KMS-11 (cell line): Measurements from ENCODE around the gene XYLT2.

Source experiments
- H2AFZ ChIP-seq: fragments of 200-600 bp; sonication (generic); 2 replicates; pipeline ENCODE4 v1.6.1; 2016; ENCODE audit warnings: antibody characterized with exemption, mixed run types, low read depth
- H3K27ac ChIP-seq: fragments of 200-600 bp; sonication (generic); 2 replicates; pipeline ENCODE4 v1.6.1; 2016; ENCODE audit warnings: mild to moderate bottlenecking, mixed run types
- H3K27me3 ChIP-seq: fragments of 200-600 bp; sonication (generic); 2 replicates; pipeline ENCODE4 v1.6.1; 2017; ENCODE audit warnings: mild to moderate bottlenecking, low read depth, mixed run types, moderate library complexity; ENCODE audit not compliant: insufficient read depth
- H3K36me3 ChIP-seq: fragments of 200-600 bp; sonication (generic); 2 replicates; pipeline ENCODE4 v1.6.1; 2017; ENCODE audit warnings: mild to moderate bottlenecking, mixed run types; ENCODE audit not compliant: insufficient read depth
- H3K4me1 ChIP-seq: fragments of 200-600 bp; sonication (generic); 2 replicates; pipeline ENCODE4 v1.6.1; 2016; ENCODE audit warnings: mild to moderate bottlenecking, low read depth, mixed run types; ENCODE audit not compliant: poor library complexity, severe bottlenecking
- H3K4me2 ChIP-seq: fragments of 200-600 bp; sonication (generic); 2 replicates; pipeline ENCODE4 v1.7.0; 2016; ENCODE audit warnings: mild to moderate bottlenecking, mixed run types
- H3K4me3 ChIP-seq: fragments of 200-600 bp; sonication (generic); IDR thresholded peaks from 2 replicates; pipeline ENCODE4 v1.6.1; 2017; ENCODE audit warnings: low read depth, low read length, mixed read lengths; ENCODE audit not compliant: insufficient read depth
- H3K79me2 ChIP-seq: fragments of 200-600 bp; sonication (generic); 2 replicates; pipeline ENCODE4 v1.6.1; 2016; ENCODE audit warnings: low read depth, mixed run types; ENCODE audit not compliant: insufficient read depth
- H3K9ac ChIP-seq: fragments of 200-600 bp; sonication (generic); 2 replicates; pipeline ENCODE4 v1.6.1; 2016; ENCODE audit warnings: mild to moderate bottlenecking, mixed run types
- H4K20me1 ChIP-seq: fragments of 200-600 bp; sonication (generic); 2 replicates; pipeline ENCODE4 v1.6.1; 2016; ENCODE audit warnings: mild to moderate bottlenecking, mixed run types; ENCODE audit not compliant: insufficient read depth
- TF ChIP-seq, protein P1 (sequence below): fragments of 200-600 bp; sonication (generic); conservative IDR thresholded peaks from 2 replicates; pipeline ENCODE4 v1.6.1; 2017; ENCODE audit warnings: low read depth, mild to moderate bottlenecking, antibody characterized with exemption, low read length, moderate library complexity, mixed read lengths

Gene XYLT2

DNA sequence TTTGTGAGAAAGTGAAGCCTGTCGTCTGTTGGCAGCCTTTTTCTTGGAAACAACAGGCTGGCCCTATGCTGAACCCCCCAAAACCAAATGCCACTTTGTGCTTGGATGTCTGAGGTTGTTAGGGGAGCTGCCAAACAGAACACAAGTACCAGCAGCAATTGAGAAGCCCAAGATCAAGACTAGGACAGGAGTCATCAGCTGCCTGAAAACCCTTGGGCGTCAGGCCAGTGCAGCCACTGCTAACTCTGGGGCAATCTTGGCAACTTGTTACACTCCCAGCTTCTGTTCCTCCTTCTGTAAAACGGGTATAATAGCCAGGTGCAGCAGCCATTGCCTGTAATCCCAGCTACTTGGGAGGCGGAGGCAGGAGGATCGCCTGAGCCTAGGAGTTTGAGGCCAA, 60.7 kb downstream of the XYLT2 start:
- no peak overlapping the region for H2AFZ ChIP-seq
- no peaks in the 10 kb centered on the region for H3K36me3 ChIP-seq
- TF ChIP-seq, protein P1, sequence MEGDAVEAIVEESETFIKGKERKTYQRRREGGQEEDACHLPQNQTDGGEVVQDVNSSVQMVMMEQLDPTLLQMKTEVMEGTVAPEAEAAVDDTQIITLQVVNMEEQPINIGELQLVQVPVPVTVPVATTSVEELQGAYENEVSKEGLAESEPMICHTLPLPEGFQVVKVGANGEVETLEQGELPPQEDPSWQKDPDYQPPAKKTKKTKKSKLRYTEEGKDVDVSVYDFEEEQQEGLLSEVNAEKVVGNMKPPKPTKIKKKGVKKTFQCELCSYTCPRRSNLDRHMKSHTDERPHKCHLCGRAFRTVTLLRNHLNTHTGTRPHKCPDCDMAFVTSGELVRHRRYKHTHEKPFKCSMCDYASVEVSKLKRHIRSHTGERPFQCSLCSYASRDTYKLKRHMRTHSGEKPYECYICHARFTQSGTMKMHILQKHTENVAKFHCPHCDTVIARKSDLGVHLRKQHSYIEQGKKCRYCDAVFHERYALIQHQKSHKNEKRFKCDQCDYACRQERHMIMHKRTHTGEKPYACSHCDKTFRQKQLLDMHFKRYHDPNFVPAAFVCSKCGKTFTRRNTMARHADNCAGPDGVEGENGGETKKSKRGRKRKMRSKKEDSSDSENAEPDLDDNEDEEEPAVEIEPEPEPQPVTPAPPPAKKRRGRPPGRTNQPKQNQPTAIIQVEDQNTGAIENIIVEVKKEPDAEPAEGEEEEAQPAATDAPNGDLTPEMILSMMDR: no peak
- H3K4me3 ChIP-seq: no peak overlapping the region
- no peaks in the 10 kb centered on the region for H3K27me3 ChIP-seq
- no peaks in the 10 kb centered on the region for H4K20me1 ChIP-seq
- no peak overlapping the region for H3K9ac ChIP-seq
- H3K79me2 ChIP-seq: no peaks in the 10 kb centered on the region
- H3K4me2 ChIP-seq: no peak overlapping the region
- H3K4me1 ChIP-seq: no peaks in the 10 kb centered on the region
- H3K27ac ChIP-seq: no peak overlapping the region

DNA sequence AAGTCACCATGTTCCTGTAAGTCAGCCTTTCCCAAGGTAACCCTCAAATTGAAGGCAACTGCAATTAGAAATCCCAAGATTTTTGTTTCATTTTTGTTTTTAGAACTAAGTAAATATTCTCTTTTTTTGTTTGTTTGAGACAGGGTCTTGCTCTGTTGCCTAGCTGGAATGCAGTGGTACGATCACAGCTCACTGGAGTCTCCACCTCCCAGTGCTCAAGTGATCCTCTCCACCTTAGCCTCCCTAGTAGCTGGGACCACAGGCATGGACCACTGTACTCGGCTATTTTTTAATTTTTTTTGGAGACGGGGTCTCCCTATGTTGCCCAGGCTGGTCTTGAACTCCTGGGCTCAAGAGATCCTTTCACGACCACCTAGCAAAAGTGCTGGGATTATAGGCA, 62.0 kb downstream of the XYLT2 start:
- H2AFZ ChIP-seq: no peak overlapping the region
- H3K4me1 ChIP-seq: no peaks in the 10 kb centered on the region
- no peaks in the 10 kb centered on the region for H3K36me3 ChIP-seq
- H3K4me3 ChIP-seq: no peak overlapping the region
- no peak overlapping the region for H3K4me2 ChIP-seq
- TF ChIP-seq, protein P1: no peak
- H3K27ac ChIP-seq: no peak overlapping the region
- H4K20me1 ChIP-seq: no peaks in the 10 kb centered on the region
- H3K9ac ChIP-seq: no peak overlapping the region
- H3K79me2 ChIP-seq: no peaks in the 10 kb centered on the region
- H3K27me3 ChIP-seq: no peaks in the 10 kb centered on the region
